GM20000 (cell line): ENCODE measurements around the gene ZBTB7B.

ENCODE experiments used
- DNase-seq: peaks from one replicate; pipeline ENCODE4 v3.0.0; 2012; ENCODE audit warnings: low spot score
- TF ChIP-seq, protein P1 (sequence below): IDR thresholded peaks from 2 replicates; pipeline ENCODE4 v1.5.1; 2012; ENCODE audit warnings: mild to moderate bottlenecking, control low read depth; ENCODE audit errors: extremely low read depth, missing control alignments

ZBTB7B gene

DNA sequence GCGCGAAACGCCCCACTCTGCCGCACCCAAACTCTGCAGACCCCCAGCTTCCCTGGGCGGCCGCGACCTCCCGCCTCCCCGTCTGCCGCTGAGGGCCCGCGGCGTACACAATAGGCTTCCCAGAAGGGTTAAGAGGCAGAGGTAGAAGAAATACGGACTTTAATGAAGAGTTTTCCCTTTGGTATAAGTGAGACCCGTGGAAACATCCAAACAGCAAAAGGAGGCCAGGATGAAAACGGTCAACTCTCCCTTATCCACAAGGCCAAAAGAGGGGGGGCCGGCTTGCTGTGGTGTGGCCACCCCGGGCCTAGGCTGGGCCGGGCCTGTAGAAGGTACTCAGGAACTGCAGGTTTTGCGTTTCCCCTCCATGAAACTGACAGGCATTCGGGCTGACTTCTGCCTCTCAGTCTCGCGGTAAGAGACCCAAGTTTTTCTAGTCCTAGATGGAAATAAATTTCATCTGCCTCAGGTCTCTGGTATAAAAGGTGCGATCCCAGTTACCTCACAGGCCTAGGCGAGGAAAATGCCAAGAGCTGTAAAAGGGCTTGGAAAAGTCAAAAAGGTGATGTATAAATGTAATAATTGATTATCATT, 40.3 kb upstream of the ZBTB7B start:
- DNase-seq: peak; percentile 53
- TF ChIP-seq, protein P1, sequence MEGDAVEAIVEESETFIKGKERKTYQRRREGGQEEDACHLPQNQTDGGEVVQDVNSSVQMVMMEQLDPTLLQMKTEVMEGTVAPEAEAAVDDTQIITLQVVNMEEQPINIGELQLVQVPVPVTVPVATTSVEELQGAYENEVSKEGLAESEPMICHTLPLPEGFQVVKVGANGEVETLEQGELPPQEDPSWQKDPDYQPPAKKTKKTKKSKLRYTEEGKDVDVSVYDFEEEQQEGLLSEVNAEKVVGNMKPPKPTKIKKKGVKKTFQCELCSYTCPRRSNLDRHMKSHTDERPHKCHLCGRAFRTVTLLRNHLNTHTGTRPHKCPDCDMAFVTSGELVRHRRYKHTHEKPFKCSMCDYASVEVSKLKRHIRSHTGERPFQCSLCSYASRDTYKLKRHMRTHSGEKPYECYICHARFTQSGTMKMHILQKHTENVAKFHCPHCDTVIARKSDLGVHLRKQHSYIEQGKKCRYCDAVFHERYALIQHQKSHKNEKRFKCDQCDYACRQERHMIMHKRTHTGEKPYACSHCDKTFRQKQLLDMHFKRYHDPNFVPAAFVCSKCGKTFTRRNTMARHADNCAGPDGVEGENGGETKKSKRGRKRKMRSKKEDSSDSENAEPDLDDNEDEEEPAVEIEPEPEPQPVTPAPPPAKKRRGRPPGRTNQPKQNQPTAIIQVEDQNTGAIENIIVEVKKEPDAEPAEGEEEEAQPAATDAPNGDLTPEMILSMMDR: no peak

DNA sequence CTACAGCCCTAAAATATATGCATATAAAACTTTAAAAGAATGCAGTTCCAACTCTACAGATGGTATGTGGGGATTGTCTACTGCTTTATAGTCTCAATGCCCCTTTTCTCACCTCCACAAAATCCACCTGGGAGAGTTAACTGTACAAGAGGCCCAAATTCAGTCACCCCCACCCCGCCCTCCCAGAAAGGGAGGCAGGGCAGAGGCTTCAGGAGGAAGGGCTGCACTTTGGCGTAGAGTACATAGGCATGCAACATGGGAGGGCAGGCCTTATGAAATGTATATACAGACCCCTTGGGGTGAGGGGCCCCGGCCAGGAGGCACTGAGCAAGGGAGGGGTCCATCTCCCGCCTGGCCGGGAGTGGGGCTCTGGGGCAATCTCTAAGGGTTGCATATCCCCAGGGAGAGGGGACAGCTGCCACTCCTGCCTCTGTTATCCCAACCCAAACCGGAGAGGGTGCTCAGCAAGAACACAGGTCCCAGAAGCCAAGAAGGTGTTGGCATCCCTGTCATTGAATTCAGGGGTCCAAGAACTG, 39.7 kb upstream of the ZBTB7B start:
- TF ChIP-seq, protein P1: no peak
- DNase-seq: no peak

- TF ChIP-seq, protein P1: no peak
- no peak for DNase-seq
Observed at GRCh38 chr1:154963643-154964042, 39.0 kb upstream of the ZBTB7B start.

- no peak for DNase-seq
- TF ChIP-seq, protein P1: no peak
Observed at GRCh38 chr1:154964359-154964758, 38.2 kb upstream of the ZBTB7B start.

GRCh38 chr1:154966111-154966510, 36.5 kb upstream of the ZBTB7B start:
- TF ChIP-seq, protein P1: no peak
- no peak for DNase-seq

DNA sequence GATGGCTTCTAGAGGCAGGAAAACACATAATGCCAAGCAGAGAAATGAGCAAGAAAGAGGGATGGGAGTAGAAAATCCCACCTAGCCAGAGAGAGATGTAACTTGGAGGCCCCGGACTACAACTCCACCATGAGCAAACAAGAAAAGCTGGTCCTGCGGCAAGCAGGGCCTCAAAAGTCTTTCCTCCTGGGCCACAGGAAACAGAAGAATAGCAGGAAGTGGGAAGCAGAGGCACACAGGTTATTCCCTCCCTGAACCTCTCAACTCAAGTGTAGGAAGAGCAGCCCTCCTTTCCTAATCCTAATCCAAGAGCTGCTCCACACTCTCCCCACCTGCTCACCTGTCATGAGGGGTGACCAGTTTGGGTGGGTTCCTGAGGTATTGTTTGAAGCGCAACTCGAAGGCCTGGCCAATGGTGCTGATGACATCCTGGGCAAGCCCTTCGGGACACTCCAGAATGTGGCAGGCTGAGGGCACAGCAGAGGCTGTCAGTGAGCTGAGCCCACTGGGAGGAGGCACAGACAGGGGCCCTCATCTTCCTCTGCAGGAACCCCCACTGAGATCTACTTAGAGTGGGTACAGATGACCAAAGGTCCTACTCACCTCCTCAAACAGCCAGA, 35.2 kb upstream of the ZBTB7B start:
- no peak for DNase-seq
- TF ChIP-seq, protein P1: no peak

- TF ChIP-seq, protein P1: no peak
- DNase-seq: no peak
Observed at GRCh38 chr1:154968731-154969130, 33.9 kb upstream of the ZBTB7B start.
